BJ (cell line): Measurements from ENCODE around the gene STX5. TPM values are rescaled to one million over a fixed set of nuclear protein-coding genes. Genes with fewer than 3 reads are reported as not detected.

ENCODE experiments used
- CTCF ChIA-PET: fragments of 350-600 bp; formaldehyde crosslinking; extraction: SDS; loops from one replicate; lab custom pipeline; 2021; ENCODE audit warnings: antibody characterized with exemption, inconsistent platforms; lab: Yijun Ruan, JAX
- POLR2A ChIA-PET: fragments of 300-600 bp; sonication (Branson Sonifier 250); formaldehyde crosslinking; extraction: SDS; loops from one replicate; lab custom pipeline; 2021; ENCODE audit warnings: antibody characterized with exemption; lab: Charles Lee
- DNase-seq: peaks from one replicate; pipeline ENCODE4 v3.0.0-alpha.2; 2011; ENCODE audit warnings: low read depth
- H3K27me3 ChIP-seq: 2 replicates; pipeline ENCODE4 v1.6.0; 2011; ENCODE audit warnings: low read length; ENCODE audit not compliant: control insufficient read depth, insufficient read depth
- H3K36me3 ChIP-seq: 2 replicates; pipeline ENCODE4 v1.5.1; 2011; ENCODE audit warnings: low read length; ENCODE audit not compliant: control insufficient read depth, insufficient read depth
- H3K4me3 ChIP-seq: 2 replicates; pipeline ENCODE4 v1.5.1; 2011; ENCODE audit warnings: low read depth, mild to moderate bottlenecking, control low read depth, low read length
- CTCF ChIP-seq: IDR thresholded peaks from 2 replicates; pipeline ENCODE4 v1.5.1; 2011; ENCODE audit warnings: low read depth, mild to moderate bottlenecking, control low read depth, inconsistent platforms, low read length, moderate library complexity; ENCODE audit not compliant: insufficient read depth
- polyA plus RNA-seq: library from polyadenylated mRNA; depleted of rRNA; stranded (reverse); fragments of >200 nt; gene quantifications from 2 replicates; pipeline ENCODE4 v1.2.3, GENCODE V29; 2011

Gene STX5
- polyA plus RNA-seq, 1 experiment: 76.6 TPM

GRCh38 chr11:62778441-62778840 lies 53.4 kb downstream of the STX5 start:
- no peak for TF ChIP-seq CTCF
- H3K36me3 ChIP-seq: peaks cover 17% of the 10 kb centered on the region
- H3K4me3 ChIP-seq: no peak overlapping the region
- no peak for DNase-seq
- no peaks in the 10 kb centered on the region for H3K27me3 ChIP-seq
- ChIA-PET CTCF (interaction anchor here (0.6 to 12.0 kb wide), 3 partner anchors 8 to 90 kb away, joined by 3 to 122 read pairs (median 4); partner anchors contain the start of genes STX5 and TMEM179B), POLR2A (no interaction called here)

- H3K4me3 ChIP-seq: no peak overlapping the region
- H3K36me3 ChIP-seq: peaks cover 16% of the 10 kb centered on the region
- TF ChIP-seq CTCF: no peak
- CTCF ChIA-PET: interaction anchor here (0.7 to 12.0 kb wide), 2 partner anchors 9 to 82 kb away, joined by 3 to 122 read pairs; partner anchors contain the start of gene TMEM179B
- POLR2A ChIA-PET: no interaction called here
- no peaks in the 10 kb centered on the region for H3K27me3 ChIP-seq
- DNase-seq: no peak
Observed at GRCh38 chr11:62777389-62777788, 54.5 kb downstream of the STX5 start.

- H3K36me3 ChIP-seq: peaks cover 10% of the 10 kb centered on the region
- DNase-seq: no peak
- CTCF ChIA-PET: interaction anchor here (1.2 to 12.0 kb wide), 2 partner anchors 11 to 106 kb away, joined by 3 to 122 read pairs; partner anchors contain the start of gene TMEM179B
- H3K27me3 ChIP-seq: no peaks in the 10 kb centered on the region
- POLR2A ChIA-PET: no interaction called here
- no peak overlapping the region for H3K4me3 ChIP-seq
- no peak for TF ChIP-seq CTCF
Observed at GRCh38 chr11:62775646-62776045, 56.2 kb downstream of the STX5 start.

GRCh38 chr11:62774407-62774806 lies 57.4 kb downstream of the STX5 start:
- no peak overlapping the region for H3K4me3 ChIP-seq
- POLR2A ChIA-PET: no interaction called here
- CTCF ChIA-PET: interaction anchor here (1.2 to 12.0 kb wide), 2 partner anchors 12 to 107 kb away, joined by 3 to 122 read pairs; partner anchors contain the start of gene TMEM179B
- no peaks in the 10 kb centered on the region for H3K27me3 ChIP-seq
- DNase-seq: no peak
- peaks cover 10% of the 10 kb centered on the region for H3K36me3 ChIP-seq
- no peak for TF ChIP-seq CTCF

- DNase-seq: peak; percentile 80
- ChIA-PET POLR2A (interaction anchor here (0.6 to 1.4 kb wide), 4 partner anchors 10 to 70 kb away, joined by 3 to 10 read pairs (median 8); partner anchors contain the start of genes POLR2G, STX5 and ZBTB3), CTCF (interaction anchor here (0.6 to 12.0 kb wide), 5 partner anchors 15 to 377 kb away, joined by 3 to 122 read pairs (median 3); partner anchors contain the start of genes SLC3A2 and TMEM179B)
- no peak for TF ChIP-seq CTCF
- H3K27me3 ChIP-seq: no peaks in the 10 kb centered on the region
- peaks cover 2% of the 10 kb centered on the region for H3K36me3 ChIP-seq
- peak within 1 kb of the TSS; percentile 69 for H3K4me3 ChIP-seq
Observed at GRCh38 chr11:62771144-62772021, 60.5 kb downstream of the STX5 start, which contains the start of gene TAF6L. TAF6L (plus strand) TSS chr11:62771396; CDS start chr11:62775784, 4,388 bp downstream.
